Measurements from ENCODE around the gene OSBPL5. TPM values are rescaled to one million over a fixed set of nuclear protein-coding genes. Genes with fewer than 3 reads are reported as not detected.
A peak's percentile ranks its signal among the peaks of the same experiment; 100 is the strongest.

Gene OSBPL5
- total and polyA plus RNA-seq, 12 donors, result 2.7 to 30.6 (median 20.7) TPM

DNA sequence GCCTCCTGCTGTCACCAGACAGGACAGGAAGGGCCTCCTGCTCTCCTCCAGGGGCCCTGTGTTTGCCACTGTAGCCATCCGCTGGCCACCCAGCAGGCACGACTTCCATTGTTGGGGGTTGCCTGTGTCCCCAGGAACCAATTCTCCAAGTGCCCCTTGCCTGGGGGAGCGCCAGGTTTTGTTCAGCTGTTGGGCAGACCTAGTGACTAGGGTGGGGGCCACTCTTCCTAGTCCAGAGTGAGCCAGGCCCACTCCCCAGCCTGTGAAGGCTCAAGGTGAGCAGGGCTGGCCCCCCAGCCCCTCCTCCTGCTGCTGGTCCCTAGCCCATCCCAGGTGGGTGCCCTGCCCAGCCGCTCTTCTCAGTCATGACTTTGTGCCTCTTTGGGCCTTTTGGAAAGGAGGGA lies 30.9 kb downstream of the OSBPL5 start:
- Histone ChIP-seq H3K36me3 (replicated peaks in 1 of 2) (no peaks in the 10 kb centered on the region), H3K9me3 (replicated peaks in 1 of 3) (no peaks in the 10 kb centered on the region), H3K4me3 (no peak overlapping the region), H3K27ac (no peak overlapping the region), H3K27me3 (no peaks in the 10 kb centered on the region), H3K4me1 (replicated peaks in 1 of 2) (peaks cover 0 to 3% of the 10 kb centered on the region in 2 donors)
- intact Hi-C loops (cut with DNase I), result no loop called here
- 72 to 100% (median 85%) methylated on average over 3 to 4 of the region's 4 CpGs for WGBS, 4 donors
- DNase-seq, result peak in 1 of 7 donors; percentile 6
- TF ChIP-seq POLR2A (IDR thresholded peaks at IDR 0.05), result no peak

- H3K9me3 ChIP-seq (replicated peaks in 1 of 3), result no peaks in the 10 kb centered on the region
- TF ChIP-seq POLR2A (IDR thresholded peaks at IDR 0.05) (no peak), CTCF (IDR thresholded peaks at IDR 0.05) (no peak)
- H3K27me3 ChIP-seq, result no peaks in the 10 kb centered on the region
- H3K36me3 ChIP-seq (replicated peaks in 1 of 2), result no peaks in the 10 kb centered on the region
- no peak overlapping the region for H3K27ac ChIP-seq
- peak in 2 of 7 donors; percentile 5 to 9 for DNase-seq
- no peak overlapping the region for H3K4me3 ChIP-seq
- intact Hi-C loops (cut with DNase I), result no loop called here
- WGBS, 4 donors, result 89 to 94% (median 91%) methylated on average over 18 to 23 of the region's 23 CpGs
- peaks cover 0 to 3% of the 10 kb centered on the region in 2 donors for H3K4me1 ChIP-seq (replicated peaks in 1 of 2)
Observed at GRCh38 chr11:3133261-3134217, 31.6 kb downstream of the OSBPL5 start.

DNA sequence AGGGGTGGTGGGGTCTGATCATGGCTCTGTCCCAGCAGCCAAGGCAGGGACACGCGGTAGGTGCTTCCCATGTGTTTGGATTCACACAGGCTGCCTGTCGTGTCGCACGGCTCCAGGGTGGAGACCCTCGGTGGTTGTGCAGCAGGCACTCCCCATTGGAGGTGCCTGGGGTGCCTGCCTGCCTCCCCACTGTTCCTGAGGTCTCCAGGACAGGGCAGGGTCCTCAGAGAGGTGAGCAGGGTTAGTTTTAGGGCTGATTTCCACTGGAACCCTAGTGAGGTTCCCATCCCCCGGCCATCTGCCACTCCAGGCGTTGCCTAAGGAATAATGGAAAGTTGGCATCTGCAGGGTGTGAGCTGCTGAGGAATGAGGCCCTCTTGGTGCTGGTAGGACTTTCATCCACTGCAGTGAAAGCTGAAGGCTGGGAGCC lies 32.3 kb downstream of the OSBPL5 start:
- 87 to 94% (median 93%) methylated on average over 6 to 8 of the region's 8 CpGs for whole genome bisulfite sequencing, 4 donors
- peak in 2 of 7 donors; percentile 4 to 9 for DNase-seq
- H3K27me3 ChIP-seq, result no peaks in the 10 kb centered on the region
- H3K27ac ChIP-seq, result no peak overlapping the region
- no peaks in the 10 kb centered on the region for H3K36me3 ChIP-seq (replicated peaks in 1 of 2)
- H3K4me3 ChIP-seq, result no peak overlapping the region
- intact Hi-C loops (cut with DNase I), result no loop called here
- peaks cover 0 to 3% of the 10 kb centered on the region in 2 donors for H3K4me1 ChIP-seq (replicated peaks in 1 of 2)
- H3K9me3 ChIP-seq (replicated peaks in 1 of 3), result no peaks in the 10 kb centered on the region
- TF ChIP-seq POLR2A (IDR thresholded peaks at IDR 0.05), result no peak

DNA sequence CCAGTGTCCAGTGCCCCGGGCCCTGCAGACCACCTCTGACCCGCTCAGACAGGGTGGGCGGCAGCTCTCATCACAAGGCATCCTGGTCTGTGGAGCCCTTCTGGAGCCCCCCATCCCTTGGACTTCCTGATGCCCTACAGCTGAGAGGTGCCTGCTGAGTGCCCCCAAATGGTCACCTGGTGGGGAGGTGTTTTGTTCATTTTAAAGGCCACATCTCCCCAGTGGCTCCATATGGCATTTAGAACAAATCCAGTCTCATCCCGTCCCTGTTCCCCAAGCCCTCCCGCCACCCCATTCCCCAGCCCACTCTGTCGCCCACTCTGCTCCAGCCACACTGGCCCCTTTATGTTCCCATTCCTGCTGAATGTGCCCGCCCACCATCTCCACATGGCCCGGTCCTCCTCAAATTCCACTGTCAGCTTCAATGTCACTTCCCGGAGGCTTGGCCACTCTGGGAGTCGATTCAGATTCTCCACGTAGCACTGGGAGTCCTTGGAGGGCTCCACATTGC lies 32.8 kb downstream of the OSBPL5 start:
- intact Hi-C loops (cut with DNase I), result no loop called here
- H3K4me1 ChIP-seq (replicated peaks in 1 of 2), result peaks cover 0 to 3% of the 10 kb centered on the region in 2 donors
- 87 to 89% (median 88%) methylated on average over 10 to 11 of the region's 11 CpGs for WGBS, 4 donors
- TF ChIP-seq POLR2A (IDR thresholded peaks at IDR 0.05), result no peak
- TF ChIP-seq CTCF (IDR thresholded peaks at IDR 0.05), result no peak
- DNase-seq, result peak in 1 of 7 donors; percentile 6
- no peaks in the 10 kb centered on the region for H3K9me3 ChIP-seq (replicated peaks in 1 of 3)
- no peak overlapping the region for H3K4me3 ChIP-seq
- no peak overlapping the region for H3K27ac ChIP-seq
- no peaks in the 10 kb centered on the region for H3K27me3 ChIP-seq
- no peaks in the 10 kb centered on the region for H3K36me3 ChIP-seq (replicated peaks in 1 of 2)

DNA sequence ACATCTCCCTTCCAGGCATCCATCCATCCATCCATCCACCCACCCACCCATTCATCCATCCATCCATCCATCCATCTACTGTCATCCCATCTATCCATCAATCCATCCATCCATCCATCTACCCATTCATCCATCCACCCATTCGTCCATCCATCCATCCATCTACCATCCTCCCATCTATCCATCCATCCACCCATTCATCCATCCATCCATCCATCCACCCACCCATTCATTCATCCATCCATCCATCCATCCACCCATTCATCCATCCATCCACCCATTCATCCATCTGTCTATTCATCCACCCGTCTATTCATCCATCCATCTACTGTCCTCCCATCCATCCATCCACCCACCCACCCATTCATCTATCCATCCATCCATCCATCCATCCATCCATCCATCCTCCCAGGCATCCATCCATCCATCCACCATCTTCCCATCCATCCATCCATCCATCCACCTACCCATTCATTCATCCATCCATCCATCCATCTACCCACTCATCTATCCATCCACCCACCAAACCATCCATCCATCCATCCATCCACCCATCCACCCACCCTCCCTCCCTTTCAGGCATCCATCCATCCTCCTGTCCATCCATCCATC lies 33.7 kb downstream of the OSBPL5 start:
- Histone ChIP-seq H3K36me3 (replicated peaks in 1 of 2) (no peaks in the 10 kb centered on the region), H3K27me3 (no peaks in the 10 kb centered on the region), H3K27ac (no peak overlapping the region), H3K4me1 (replicated peaks in 1 of 2) (peaks cover 0 to 3% of the 10 kb centered on the region in 2 donors), H3K9me3 (replicated peaks in 1 of 3) (no peaks in the 10 kb centered on the region), H3K4me3 (no peak overlapping the region)
- WGBS, 4 donors, result 89 to 95% (median 90%) methylated on average over 2 of the region's 2 CpGs
- TF ChIP-seq CTCF (IDR thresholded peaks at IDR 0.05) (no peak), POLR2A (IDR thresholded peaks at IDR 0.05) (no peak)
- intact Hi-C loops (cut with DNase I), result no loop called here
- DNase-seq, result peak in 2 of 7 donors; percentile 0 to 1
